AG20443 (cell line): Measurements from ENCODE around the gene UBA7.
"Not testable (repeated sequence)": the region's sequence is repeated elsewhere in the genome, so short reads cannot be mapped to it uniquely, and the experiment has no call there.

Experiments
- DNase-seq: peaks from one replicate; pipeline ENCODE4 v3.0.0; 2012; ENCODE audit warnings: low spot score, mixed read lengths

Gene UBA7

GRCh38 chr3:49781415-49782199, 32.1 kb downstream of the UBA7 start:
- no peak for DNase-seq

- DNase-seq, result not testable (repeated sequence)
Observed at GRCh38 chr3:49780975-49781365, 32.8 kb downstream of the UBA7 start.

GRCh38 chr3:49780080-49780974, 33.4 kb downstream of the UBA7 start:
- DNase-seq, result no peak

GRCh38 chr3:49779358-49780079, 34.2 kb downstream of the UBA7 start:
- no peak for DNase-seq

GRCh38 chr3:49776101-49776500, 37.7 kb downstream of the UBA7 start:
- DNase-seq, result not testable (repeated sequence)

GRCh38 chr3:49775538-49775937, 38.2 kb downstream of the UBA7 start:
- DNase-seq, result no peak

- no peak for DNase-seq
Observed at GRCh38 chr3:49772703-49773102, 41.0 kb downstream of the UBA7 start.

GRCh38 chr3:49771340-49771938, 42.3 kb downstream of the UBA7 start:
- DNase-seq, result no peak

GRCh38 chr3:49769926-49770325, 43.8 kb downstream of the UBA7 start:
- no peak for DNase-seq

- no peak for DNase-seq
Observed at GRCh38 chr3:49769286-49769915, 44.4 kb downstream of the UBA7 start.

GRCh38 chr3:49763981-49764380, 49.8 kb downstream of the UBA7 start:
- no peak for DNase-seq

GRCh38 chr3:49761661-49762060, 52.1 kb downstream of the UBA7 start:
- no peak for DNase-seq

GRCh38 chr3:49759226-49759625, 54.5 kb downstream of the UBA7 start:
- no peak for DNase-seq

GRCh38 chr3:49757197-49757596, 56.6 kb downstream of the UBA7 start:
- no peak for DNase-seq

- DNase-seq, result no peak
Observed at GRCh38 chr3:49756036-49756435, 57.7 kb downstream of the UBA7 start.
